Measurements from ENCODE around the gene SAMD10.

SAMD10 gene

DNA sequence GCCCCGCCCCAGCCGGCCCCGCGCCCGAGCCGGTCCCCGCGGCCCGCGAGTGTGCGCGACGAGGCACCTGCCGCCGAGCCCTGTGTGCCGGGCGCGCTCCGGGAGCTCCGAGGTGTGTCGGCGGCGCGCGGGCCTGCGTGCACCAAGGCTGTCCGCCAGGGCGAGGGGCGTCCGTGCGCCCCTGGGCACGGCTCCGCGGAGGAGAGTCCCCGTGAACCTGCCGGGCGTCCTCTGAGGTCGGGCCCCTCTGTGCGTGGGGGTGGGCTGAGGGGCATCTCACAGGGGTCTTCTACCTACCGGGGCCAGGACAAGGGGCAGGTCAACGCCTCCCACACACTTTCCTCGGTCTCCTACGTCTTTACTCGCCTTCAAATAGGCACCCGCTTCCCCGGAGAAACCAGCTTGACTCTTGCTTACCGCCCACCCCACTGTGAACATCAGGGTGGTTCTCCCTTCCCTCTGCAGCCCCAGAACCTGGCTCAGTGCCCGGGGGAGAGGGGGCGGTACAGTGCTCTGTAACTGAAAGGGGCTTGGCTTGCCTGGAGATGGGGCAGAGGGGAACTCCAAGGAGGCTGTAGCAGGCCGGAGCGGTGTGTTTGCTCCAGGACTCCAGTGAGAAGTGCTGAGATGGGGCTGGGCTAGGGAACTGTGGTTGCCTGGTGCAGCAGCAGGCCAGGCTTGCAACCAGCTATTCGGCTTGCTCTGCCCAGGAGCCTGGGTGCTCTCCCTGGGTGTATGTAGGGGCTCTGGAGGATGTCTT is at the start of gene SAMD10 (continued):
- TF ChIP-seq, protein P1, sequence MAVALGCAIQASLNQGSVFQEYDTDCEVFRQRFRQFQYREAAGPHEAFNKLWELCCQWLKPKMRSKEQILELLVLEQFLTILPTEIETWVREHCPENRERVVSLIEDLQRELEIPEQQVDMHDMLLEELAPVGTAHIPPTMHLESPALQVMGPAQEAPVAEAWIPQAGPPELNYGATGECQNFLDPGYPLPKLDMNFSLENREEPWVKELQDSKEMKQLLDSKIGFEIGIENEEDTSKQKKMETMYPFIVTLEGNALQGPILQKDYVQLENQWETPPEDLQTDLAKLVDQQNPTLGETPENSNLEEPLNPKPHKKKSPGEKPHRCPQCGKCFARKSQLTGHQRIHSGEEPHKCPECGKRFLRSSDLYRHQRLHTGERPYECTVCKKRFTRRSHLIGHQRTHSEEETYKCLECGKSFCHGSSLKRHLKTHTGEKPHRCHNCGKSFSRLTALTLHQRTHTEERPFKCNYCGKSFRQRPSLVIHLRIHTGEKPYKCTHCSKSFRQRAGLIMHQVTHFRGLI (tag by site-specific recombination; IDR thresholded peaks at IDR 0.05): no peak
- no peak for TF ChIP-seq PRDM1 (tag by site-specific recombination; IDR thresholded peaks at IDR 0.05)
- peak; percentile 56 for TF ChIP-seq KLF9 (tag by site-specific recombination; IDR thresholded peaks at IDR 0.05; ENCODE audit: low read depth)
- TF ChIP-seq SALL2 (tag by site-specific recombination; IDR thresholded peaks at IDR 0.05; ENCODE audit: borderline replicate concordance): no peak
- TF ChIP-seq, protein P2, sequence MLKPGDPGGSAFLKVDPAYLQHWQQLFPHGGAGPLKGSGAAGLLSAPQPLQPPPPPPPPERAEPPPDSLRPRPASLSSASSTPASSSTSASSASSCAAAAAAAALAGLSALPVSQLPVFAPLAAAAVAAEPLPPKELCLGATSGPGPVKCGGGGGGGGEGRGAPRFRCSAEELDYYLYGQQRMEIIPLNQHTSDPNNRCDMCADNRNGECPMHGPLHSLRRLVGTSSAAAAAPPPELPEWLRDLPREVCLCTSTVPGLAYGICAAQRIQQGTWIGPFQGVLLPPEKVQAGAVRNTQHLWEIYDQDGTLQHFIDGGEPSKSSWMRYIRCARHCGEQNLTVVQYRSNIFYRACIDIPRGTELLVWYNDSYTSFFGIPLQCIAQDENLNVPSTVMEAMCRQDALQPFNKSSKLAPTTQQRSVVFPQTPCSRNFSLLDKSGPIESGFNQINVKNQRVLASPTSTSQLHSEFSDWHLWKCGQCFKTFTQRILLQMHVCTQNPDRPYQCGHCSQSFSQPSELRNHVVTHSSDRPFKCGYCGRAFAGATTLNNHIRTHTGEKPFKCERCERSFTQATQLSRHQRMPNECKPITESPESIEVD (tag by site-specific recombination; IDR thresholded peaks at IDR 0.05): no peak
- no peak for TF ChIP-seq ZNF133 (tag by site-specific recombination; IDR thresholded peaks at IDR 0.05)
- TF ChIP-seq ZNF558 (tag by site-specific recombination; IDR thresholded peaks at IDR 0.05): no peak
- TF ChIP-seq REPIN1 (tag by site-specific recombination; IDR thresholded peaks at IDR 0.05; ENCODE audit: low read depth): no peak
- TF ChIP-seq ZNF701 (tag by site-specific recombination; IDR thresholded peaks at IDR 0.05): no peak
- TF ChIP-seq, protein P3, sequence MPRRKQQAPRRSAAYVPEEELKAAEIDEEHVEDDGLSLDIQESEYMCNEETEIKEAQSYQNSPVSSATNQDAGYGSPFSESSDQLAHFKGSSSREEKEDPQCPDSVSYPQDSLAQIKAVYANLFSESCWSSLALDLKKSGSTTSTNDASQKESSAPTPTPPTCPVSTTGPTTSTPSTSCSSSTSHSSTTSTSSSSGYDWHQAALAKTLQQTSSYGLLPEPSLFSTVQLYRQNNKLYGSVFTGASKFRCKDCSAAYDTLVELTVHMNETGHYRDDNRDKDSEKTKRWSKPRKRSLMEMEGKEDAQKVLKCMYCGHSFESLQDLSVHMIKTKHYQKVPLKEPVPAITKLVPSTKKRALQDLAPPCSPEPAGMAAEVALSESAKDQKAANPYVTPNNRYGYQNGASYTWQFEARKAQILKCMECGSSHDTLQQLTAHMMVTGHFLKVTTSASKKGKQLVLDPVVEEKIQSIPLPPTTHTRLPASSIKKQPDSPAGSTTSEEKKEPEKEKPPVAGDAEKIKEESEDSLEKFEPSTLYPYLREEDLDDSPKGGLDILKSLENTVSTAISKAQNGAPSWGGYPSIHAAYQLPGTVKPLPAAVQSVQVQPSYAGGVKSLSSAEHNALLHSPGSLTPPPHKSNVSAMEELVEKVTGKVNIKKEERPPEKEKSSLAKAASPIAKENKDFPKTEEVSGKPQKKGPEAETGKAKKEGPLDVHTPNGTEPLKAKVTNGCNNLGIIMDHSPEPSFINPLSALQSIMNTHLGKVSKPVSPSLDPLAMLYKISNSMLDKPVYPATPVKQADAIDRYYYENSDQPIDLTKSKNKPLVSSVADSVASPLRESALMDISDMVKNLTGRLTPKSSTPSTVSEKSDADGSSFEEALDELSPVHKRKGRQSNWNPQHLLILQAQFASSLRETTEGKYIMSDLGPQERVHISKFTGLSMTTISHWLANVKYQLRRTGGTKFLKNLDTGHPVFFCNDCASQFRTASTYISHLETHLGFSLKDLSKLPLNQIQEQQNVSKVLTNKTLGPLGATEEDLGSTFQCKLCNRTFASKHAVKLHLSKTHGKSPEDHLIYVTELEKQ (tag by site-specific recombination; IDR thresholded peaks at IDR 0.05; ENCODE audit: borderline replicate concordance): no peak
- no peak for TF ChIP-seq ZNF777 (tag by site-specific recombination; IDR thresholded peaks at IDR 0.05; ENCODE audit: borderline replicate concordance)
- TF ChIP-seq, protein P4, sequence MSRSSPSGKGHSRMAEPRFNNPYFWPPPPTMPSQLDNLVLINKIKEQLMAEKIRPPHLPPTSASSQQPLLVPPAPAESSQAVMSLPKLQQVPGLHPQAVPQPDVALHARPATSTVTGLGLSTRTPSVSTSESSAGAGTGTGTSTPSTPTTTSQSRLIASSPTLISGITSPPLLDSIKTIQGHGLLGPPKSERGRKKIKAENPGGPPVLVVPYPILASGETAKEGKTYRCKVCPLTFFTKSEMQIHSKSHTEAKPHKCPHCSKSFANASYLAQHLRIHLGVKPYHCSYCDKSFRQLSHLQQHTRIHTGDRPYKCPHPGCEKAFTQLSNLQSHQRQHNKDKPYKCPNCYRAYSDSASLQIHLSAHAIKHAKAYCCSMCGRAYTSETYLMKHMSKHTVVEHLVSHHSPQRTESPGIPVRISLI (tag by site-specific recombination; IDR thresholded peaks at IDR 0.05): no peak
- TF ChIP-seq, protein P5, sequence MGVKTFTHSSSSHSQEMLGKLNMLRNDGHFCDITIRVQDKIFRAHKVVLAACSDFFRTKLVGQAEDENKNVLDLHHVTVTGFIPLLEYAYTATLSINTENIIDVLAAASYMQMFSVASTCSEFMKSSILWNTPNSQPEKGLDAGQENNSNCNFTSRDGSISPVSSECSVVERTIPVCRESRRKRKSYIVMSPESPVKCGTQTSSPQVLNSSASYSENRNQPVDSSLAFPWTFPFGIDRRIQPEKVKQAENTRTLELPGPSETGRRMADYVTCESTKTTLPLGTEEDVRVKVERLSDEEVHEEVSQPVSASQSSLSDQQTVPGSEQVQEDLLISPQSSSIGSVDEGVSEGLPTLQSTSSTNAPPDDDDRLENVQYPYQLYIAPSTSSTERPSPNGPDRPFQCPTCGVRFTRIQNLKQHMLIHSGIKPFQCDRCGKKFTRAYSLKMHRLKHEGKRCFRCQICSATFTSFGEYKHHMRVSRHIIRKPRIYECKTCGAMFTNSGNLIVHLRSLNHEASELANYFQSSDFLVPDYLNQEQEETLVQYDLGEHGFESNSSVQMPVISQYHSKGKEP (tag by site-specific recombination; IDR thresholded peaks at IDR 0.05): no peak
- no peak for TF ChIP-seq ZNF292 (tag by site-specific recombination; IDR thresholded peaks at IDR 0.05; ENCODE audit: borderline replicate concordance, low read depth)
- no peak for TF ChIP-seq ZFP41 (tag by site-specific recombination; IDR thresholded peaks at IDR 0.05; ENCODE audit: borderline replicate concordance)
- TF ChIP-seq ZNF211 (tag by site-specific recombination; IDR thresholded peaks at IDR 0.05; ENCODE audit: low read depth): no peak
- peak; percentile 74 for TF ChIP-seq ZXDB (tag by site-specific recombination; IDR thresholded peaks at IDR 0.05)
- TF ChIP-seq SP2 (tag by site-specific recombination; IDR thresholded peaks at IDR 0.05): peak; percentile 68
- TF ChIP-seq, protein P6, sequence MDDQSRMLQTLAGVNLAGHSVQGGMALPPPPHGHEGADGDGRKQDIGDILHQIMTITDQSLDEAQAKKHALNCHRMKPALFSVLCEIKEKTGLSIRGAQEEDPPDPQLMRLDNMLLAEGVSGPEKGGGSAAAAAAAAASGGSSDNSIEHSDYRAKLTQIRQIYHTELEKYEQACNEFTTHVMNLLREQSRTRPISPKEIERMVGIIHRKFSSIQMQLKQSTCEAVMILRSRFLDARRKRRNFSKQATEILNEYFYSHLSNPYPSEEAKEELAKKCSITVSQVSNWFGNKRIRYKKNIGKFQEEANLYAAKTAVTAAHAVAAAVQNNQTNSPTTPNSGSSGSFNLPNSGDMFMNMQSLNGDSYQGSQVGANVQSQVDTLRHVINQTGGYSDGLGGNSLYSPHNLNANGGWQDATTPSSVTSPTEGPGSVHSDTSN (CRISPR knock-in tag; IDR thresholded peaks at IDR 0.05): no peak
- TF ChIP-seq SP3 (tag by site-specific recombination; IDR thresholded peaks at IDR 0.05): peak; percentile 46; the same call in 1 of the 2 replicates
- no peak for TF ChIP-seq ZNF366 (tag by site-specific recombination; conservative IDR thresholded peaks at IDR 0.05)
- TF ChIP-seq ZNF2 (tag by site-specific recombination; IDR thresholded peaks at IDR 0.05): peak; percentile 27; the same call in 1 of the 2 replicates
- TF ChIP-seq, protein P7, sequence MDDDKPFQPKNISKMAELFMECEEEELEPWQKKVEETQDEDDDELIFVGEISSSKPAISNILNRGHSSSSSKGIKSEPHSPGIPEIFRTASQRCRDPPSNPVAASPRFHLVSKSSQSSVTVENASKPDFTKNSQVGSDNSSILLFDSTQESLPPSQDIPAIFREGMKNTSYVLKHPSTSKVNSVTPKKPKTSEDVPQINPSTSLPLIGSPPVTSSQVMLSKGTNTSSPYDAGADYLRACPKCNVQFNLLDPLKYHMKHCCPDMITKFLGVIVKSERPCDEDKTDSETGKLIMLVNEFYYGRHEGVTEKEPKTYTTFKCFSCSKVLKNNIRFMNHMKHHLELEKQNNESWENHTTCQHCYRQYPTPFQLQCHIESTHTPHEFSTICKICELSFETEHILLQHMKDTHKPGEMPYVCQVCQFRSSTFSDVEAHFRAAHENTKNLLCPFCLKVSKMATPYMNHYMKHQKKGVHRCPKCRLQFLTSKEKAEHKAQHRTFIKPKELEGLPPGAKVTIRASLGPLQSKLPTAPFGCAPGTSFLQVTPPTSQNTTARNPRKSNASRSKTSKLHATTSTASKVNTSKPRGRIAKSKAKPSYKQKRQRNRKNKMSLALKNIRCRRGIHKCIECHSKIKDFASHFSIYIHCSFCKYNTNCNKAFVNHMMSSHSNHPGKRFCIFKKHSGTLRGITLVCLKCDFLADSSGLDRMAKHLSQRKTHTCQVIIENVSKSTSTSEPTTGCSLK (tag by site-specific recombination; IDR thresholded peaks at IDR 0.05): no peak
- TF ChIP-seq KLF10 (tag by site-specific recombination; IDR thresholded peaks at IDR 0.05): peak; percentile 62
